OCI-LY1 (cell line): ENCODE measurements around the gene DGCR6L.

ENCODE experiments used
- H2AFZ ChIP-seq: fragments of 200-600 bp; sonication (generic), shearing (Covaris generic); 2 replicates; pipeline ENCODE4 v1.6.0; 2014; ENCODE audit warnings: antibody characterized with exemption, mild to moderate bottlenecking, low read length
- H3F3A ChIP-seq: fragments of 200-600 bp; sonication (generic), shearing (Covaris generic); 2 replicates; pipeline ENCODE4 v1.6.0; 2014; ENCODE audit warnings: mild to moderate bottlenecking, antibody characterized with exemption, low read length, moderate library complexity; ENCODE audit not compliant: insufficient read depth
- H3K27ac ChIP-seq: fragments of 200-600 bp; sonication (generic); 2 replicates; pipeline ENCODE4 v1.5.1; 2014; ENCODE audit warnings: low read length, mixed run types, mild to moderate bottlenecking, low read depth; ENCODE audit not compliant: poor library complexity, severe bottlenecking
- H3K27me3 ChIP-seq: fragments of 200-600 bp; sonication (generic); 2 replicates; pipeline ENCODE4 v1.6.0; 2014; ENCODE audit warnings: antibody characterized with exemption, mild to moderate bottlenecking, low read length, moderate library complexity; ENCODE audit not compliant: insufficient read depth
- H3K36me3 ChIP-seq: fragments of 200-600 bp; sonication (generic); 2 replicates; pipeline ENCODE4 v1.6.1; 2014; ENCODE audit warnings: mild to moderate bottlenecking, antibody characterized with exemption, low read length, moderate library complexity, mixed read lengths; ENCODE audit not compliant: insufficient read depth
- H3K4me1 ChIP-seq: fragments of 200-600 bp; sonication (generic); 2 replicates; pipeline ENCODE4 v1.5.1; 2014; ENCODE audit warnings: mild to moderate bottlenecking, low read length, moderate library complexity; ENCODE audit not compliant: insufficient read depth, severe bottlenecking
- H3K4me2 ChIP-seq: fragments of 200-600 bp; sonication (generic), shearing (Covaris generic); 2 replicates; pipeline ENCODE4 v1.6.1; 2014; ENCODE audit warnings: low read length
- H3K4me3 ChIP-seq: fragments of 200-600 bp; sonication (generic); 2 replicates; pipeline ENCODE4 v1.5.1; 2014; ENCODE audit warnings: low read length, low read depth, mild to moderate bottlenecking, mixed read lengths; ENCODE audit not compliant: poor library complexity, severe bottlenecking
- H3K79me2 ChIP-seq: fragments of 200-600 bp; shearing (Covaris generic); 2 replicates; pipeline ENCODE4 v1.6.1; 2016; ENCODE audit warnings: mixed run types, low read length, mixed read lengths; ENCODE audit not compliant: insufficient read depth
- H3K9ac ChIP-seq: fragments of 200-600 bp; sonication (generic), shearing (Covaris generic); 2 replicates; pipeline ENCODE4 v1.6.1; 2014; ENCODE audit warnings: mild to moderate bottlenecking, low read length, mixed read lengths
- H3K9me2 ChIP-seq: fragments of 200-600 bp; sonication (generic), shearing (Covaris generic); 2 replicates; pipeline ENCODE4 v1.6.1; 2014; ENCODE audit warnings: low read depth, mild to moderate bottlenecking, low read length, mixed read lengths
- H3K9me3 ChIP-seq: fragments of 200-600 bp; shearing (Covaris generic); 2 replicates; pipeline ENCODE4 v1.6.1; 2014; ENCODE audit warnings: low read length, mixed read lengths
- H4K20me1 ChIP-seq: fragments of 200-600 bp; sonication (generic), shearing (Covaris generic); 2 replicates; pipeline ENCODE4 v1.6.0; 2016; ENCODE audit warnings: mild to moderate bottlenecking, low read length; ENCODE audit not compliant: insufficient read depth
- EZH2 ChIP-seq: fragments of 200-600 bp; sonication (generic), shearing (Covaris generic); IDR thresholded peaks from 2 replicates; pipeline ENCODE4 v1.8.0; 2017; ENCODE audit warnings: borderline replicate concordance, mixed run types, mild to moderate bottlenecking, antibody characterized with exemption, low read length, moderate library complexity, mixed read lengths
- TF ChIP-seq, protein P1 (sequence below): fragments of 200-600 bp; sonication (generic), shearing (Covaris generic); IDR thresholded peaks from 2 replicates; pipeline ENCODE4 v1.5.1; 2017; ENCODE audit warnings: mild to moderate bottlenecking, antibody characterized with exemption, low read length, moderate library complexity, mixed read lengths

Gene DGCR6L

DNA sequence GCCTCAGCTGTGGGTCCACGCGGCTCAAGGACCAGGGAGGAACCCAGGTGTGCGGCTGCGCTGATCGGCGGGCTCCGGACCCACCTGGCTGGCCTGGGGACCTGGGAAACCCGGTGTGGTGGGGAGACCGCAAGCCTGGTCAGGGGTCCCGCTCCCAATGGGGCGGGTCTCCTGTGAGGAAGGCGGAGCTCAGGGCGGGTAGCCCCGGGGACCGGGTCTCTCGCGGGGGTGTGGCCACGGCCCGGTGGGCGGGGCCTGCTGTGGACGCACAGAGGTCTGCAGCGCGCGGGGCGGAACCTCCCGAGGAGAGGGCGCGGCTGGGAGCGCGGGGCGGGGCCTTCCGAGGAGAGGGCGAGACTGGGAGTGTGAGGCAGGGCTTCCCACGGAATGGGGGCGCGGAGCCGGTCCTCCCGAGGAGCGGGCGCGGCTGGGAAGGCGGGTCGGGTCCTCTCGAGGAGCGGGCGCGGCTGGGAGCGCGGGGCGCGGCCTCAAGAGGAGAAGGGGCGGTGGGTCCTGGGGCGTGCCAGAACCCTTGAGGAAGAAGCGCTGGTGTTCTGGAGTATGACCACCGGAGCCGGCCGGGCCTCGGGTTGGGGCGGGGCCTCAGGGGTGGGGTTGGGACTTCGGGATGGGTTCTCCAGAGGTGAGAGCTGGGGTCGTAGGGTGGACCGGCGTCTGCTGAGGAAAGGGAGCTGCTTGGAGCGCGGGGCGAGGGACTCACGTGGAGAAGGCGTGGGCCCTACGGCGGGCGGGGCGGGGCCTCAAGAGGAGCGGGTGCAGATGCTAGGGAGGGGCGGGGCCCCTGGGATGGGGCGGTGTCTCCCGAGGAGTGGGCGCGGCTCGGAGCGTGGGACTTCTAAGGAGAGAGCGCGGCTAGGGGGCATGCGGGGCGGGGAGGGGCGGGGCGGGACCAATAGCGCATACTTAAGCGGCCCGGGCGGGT, 20.8 kb downstream of the DGCR6L start:
- no peaks in the 10 kb centered on the region for H3K4me1 ChIP-seq
- no peak overlapping the region for H2AFZ ChIP-seq
- H3K9ac ChIP-seq, result peak overlapping the region; percentile 17; the same call in 1 of the 2 replicates

DNA sequence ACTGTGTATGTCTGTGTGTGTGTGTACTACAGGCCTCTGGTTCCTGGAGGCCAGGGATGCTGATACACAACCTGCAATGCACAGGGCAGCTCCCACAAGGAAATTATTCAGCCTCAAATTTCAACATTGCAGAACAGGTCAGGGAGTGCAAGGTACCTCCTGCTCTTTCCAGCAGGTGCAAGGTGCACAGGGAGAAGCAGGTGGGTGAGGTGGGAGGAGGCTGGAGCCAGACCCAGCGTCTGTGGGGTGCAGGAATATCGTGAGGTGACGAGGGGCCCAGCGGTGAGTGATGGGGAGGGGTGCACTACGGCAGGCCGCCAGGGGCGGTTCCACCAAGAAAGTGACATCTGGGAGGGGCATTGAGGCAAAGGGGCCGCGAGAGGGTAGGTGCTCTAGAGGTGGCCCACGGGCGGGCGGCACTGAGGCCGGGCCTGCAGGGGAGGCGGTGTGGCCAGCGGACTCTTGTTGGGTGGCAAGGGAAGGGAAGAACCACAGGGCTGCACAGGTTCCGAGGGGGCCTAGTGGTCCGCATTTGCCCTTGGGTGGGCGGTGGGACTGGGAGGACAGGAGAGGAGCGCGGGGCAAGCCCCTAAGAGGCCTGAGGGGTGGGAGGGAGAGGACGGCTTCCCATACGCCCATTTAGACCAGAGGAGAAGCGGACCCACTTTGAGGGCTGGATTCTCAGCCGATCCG, 21.6 kb downstream of the DGCR6L start:
- no peaks in the 10 kb centered on the region for H3K4me1 ChIP-seq
- H3K27me3 ChIP-seq, result peaks cover 5% of the 10 kb centered on the region; the same call in 1 of the 2 replicates
- no peak overlapping the region for H3K4me3 ChIP-seq
- no peak overlapping the region for H3K27ac ChIP-seq
- H3K4me2 ChIP-seq, result no peak overlapping the region
- TF ChIP-seq, protein P1, sequence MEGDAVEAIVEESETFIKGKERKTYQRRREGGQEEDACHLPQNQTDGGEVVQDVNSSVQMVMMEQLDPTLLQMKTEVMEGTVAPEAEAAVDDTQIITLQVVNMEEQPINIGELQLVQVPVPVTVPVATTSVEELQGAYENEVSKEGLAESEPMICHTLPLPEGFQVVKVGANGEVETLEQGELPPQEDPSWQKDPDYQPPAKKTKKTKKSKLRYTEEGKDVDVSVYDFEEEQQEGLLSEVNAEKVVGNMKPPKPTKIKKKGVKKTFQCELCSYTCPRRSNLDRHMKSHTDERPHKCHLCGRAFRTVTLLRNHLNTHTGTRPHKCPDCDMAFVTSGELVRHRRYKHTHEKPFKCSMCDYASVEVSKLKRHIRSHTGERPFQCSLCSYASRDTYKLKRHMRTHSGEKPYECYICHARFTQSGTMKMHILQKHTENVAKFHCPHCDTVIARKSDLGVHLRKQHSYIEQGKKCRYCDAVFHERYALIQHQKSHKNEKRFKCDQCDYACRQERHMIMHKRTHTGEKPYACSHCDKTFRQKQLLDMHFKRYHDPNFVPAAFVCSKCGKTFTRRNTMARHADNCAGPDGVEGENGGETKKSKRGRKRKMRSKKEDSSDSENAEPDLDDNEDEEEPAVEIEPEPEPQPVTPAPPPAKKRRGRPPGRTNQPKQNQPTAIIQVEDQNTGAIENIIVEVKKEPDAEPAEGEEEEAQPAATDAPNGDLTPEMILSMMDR, result no peak
- TF ChIP-seq EZH2, result no peak
- no peak overlapping the region for H3K9ac ChIP-seq
- H3K79me2 ChIP-seq, result no peaks in the 10 kb centered on the region
- no peaks in the 10 kb centered on the region for H3K9me2 ChIP-seq
- H3K9me3 ChIP-seq, result no peaks in the 10 kb centered on the region
- no peaks in the 10 kb centered on the region for H3K36me3 ChIP-seq
- no peaks in the 10 kb centered on the region for H4K20me1 ChIP-seq
- H2AFZ ChIP-seq, result no peak overlapping the region
- H3F3A ChIP-seq, result no peaks in the 10 kb centered on the region

More for the DNA sequence above, 20.8 kb downstream of the DGCR6L start:
- TF ChIP-seq, protein P1, result no peak
- no peak for TF ChIP-seq EZH2
- H3K4me3 ChIP-seq, result peak overlapping the region; percentile 61
- H3K27me3 ChIP-seq, result peaks cover 5% of the 10 kb centered on the region; the same call in 1 of the 2 replicates
- H3K9me3 ChIP-seq, result no peaks in the 10 kb centered on the region
- no peaks in the 10 kb centered on the region for H3F3A ChIP-seq
- H3K79me2 ChIP-seq, result no peaks in the 10 kb centered on the region
- peak overlapping the region; percentile 73 for H3K4me2 ChIP-seq
- no peaks in the 10 kb centered on the region for H3K36me3 ChIP-seq
- no peaks in the 10 kb centered on the region for H4K20me1 ChIP-seq
- no peak overlapping the region for H3K27ac ChIP-seq
- no peaks in the 10 kb centered on the region for H3K9me2 ChIP-seq

DNA sequence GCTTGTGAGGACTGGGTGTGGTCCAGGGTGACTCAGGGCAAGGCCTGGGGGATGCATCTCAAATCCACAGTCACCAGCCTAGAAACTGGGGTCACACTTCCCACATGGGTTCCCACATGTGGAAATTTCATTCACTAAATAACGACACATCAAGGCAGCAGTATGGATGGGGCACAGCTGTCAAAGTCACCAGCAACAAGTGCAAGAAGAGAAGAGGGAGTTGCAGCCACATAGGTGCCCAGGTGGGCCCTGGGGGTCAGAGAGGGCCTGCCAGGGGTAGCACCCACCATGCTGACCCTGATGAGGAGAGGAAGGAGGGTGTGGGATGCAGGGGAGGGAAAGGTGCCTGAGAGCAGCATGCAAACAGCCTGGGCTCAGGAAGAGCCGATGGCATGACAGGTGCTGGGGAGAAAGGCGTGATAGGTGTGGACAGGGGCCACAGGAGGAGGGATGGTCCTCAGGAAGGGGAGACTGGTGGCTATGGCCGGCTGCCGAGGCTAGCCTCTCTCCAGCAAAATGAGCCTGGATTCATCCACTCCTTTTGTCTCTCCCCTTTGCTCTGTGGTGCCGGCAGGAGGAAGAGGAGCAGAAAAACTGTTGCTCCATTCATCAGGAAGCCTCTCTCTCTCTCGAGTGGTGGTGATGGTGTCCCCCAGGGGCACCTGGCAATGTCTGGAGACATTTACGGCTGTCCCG, 22.3 kb downstream of the DGCR6L start:
- H3K4me1 ChIP-seq, result no peaks in the 10 kb centered on the region
- peaks cover 5% of the 10 kb centered on the region; the same call in 1 of the 2 replicates for H3K27me3 ChIP-seq
- no peak overlapping the region for H3K27ac ChIP-seq
- no peaks in the 10 kb centered on the region for H4K20me1 ChIP-seq
- H3K9me2 ChIP-seq, result no peaks in the 10 kb centered on the region
- no peak overlapping the region for H2AFZ ChIP-seq
- H3K4me2 ChIP-seq, result no peak overlapping the region
- no peaks in the 10 kb centered on the region for H3K79me2 ChIP-seq
- no peaks in the 10 kb centered on the region for H3K36me3 ChIP-seq
- TF ChIP-seq, protein P1, result no peak
- TF ChIP-seq EZH2, result no peak
- no peak overlapping the region for H3K4me3 ChIP-seq
- H3F3A ChIP-seq, result no peaks in the 10 kb centered on the region
- H3K9me3 ChIP-seq, result no peaks in the 10 kb centered on the region
- no peak overlapping the region for H3K9ac ChIP-seq
